GM21423 (cell line): Measurements from ENCODE around the gene CCSER1.
"Not testable (repeated sequence)": the region's sequence is repeated elsewhere in the genome, so short reads cannot be mapped to it uniquely, and the experiment has no call there.

Source experiments
- ATAC-seq: cut with Tn5 transposase; IDR thresholded peaks from one replicate; pipeline ENCODE4 v1.9.1; 2021; ENCODE audit warnings: mild to moderate bottlenecking, moderate library complexity; ENCODE audit not compliant: unreplicated experiment

The CCSER1 gene

GRCh38 chr4:91436556-91436955 is 1309.4 kb downstream of the CCSER1 start:
- no peak for ATAC-seq

GRCh38 chr4:91447168-91447567 is 1320.0 kb downstream of the CCSER1 start:
- ATAC-seq = no peak

GRCh38 chr4:91448668-91449330 is 1321.6 kb downstream of the CCSER1 start:
- no peak for ATAC-seq

- no peak for ATAC-seq
Measured at GRCh38 chr4:91454111-91454510, 1326.9 kb downstream of the CCSER1 start.

GRCh38 chr4:91462566-91462965 is 1335.4 kb downstream of the CCSER1 start:
- ATAC-seq = not testable (repeated sequence)

GRCh38 chr4:91470671-91471070 is 1343.5 kb downstream of the CCSER1 start:
- no peak for ATAC-seq

- ATAC-seq = no peak
Measured at GRCh38 chr4:91471280-91471679, 1344.1 kb downstream of the CCSER1 start.

GRCh38 chr4:91472046-91472445 is 1344.9 kb downstream of the CCSER1 start:
- no peak for ATAC-seq

- ATAC-seq = no peak
Measured at GRCh38 chr4:91485415-91485814, 1358.2 kb downstream of the CCSER1 start.

- no peak for ATAC-seq
Measured at GRCh38 chr4:91488946-91489345, 1361.8 kb downstream of the CCSER1 start.

GRCh38 chr4:91497892-91498291 is 1370.7 kb downstream of the CCSER1 start:
- no peak for ATAC-seq

- ATAC-seq = no peak
Measured at GRCh38 chr4:91502365-91502764, 1375.2 kb downstream of the CCSER1 start.

GRCh38 chr4:91513326-91513725 is 1386.1 kb downstream of the CCSER1 start:
- ATAC-seq = no peak

GRCh38 chr4:91519155-91519554 is 1392.0 kb downstream of the CCSER1 start:
- ATAC-seq = no peak

- no peak for ATAC-seq
Measured at GRCh38 chr4:91525621-91526020, 1398.4 kb downstream of the CCSER1 start.

- ATAC-seq = no peak
Measured at GRCh38 chr4:91527056-91527455, 1399.9 kb downstream of the CCSER1 start.

GRCh38 chr4:91567594-91567993 is 1440.4 kb downstream of the CCSER1 start:
- ATAC-seq = no peak

- no peak for ATAC-seq
Measured at GRCh38 chr4:91577864-91578263, 1450.7 kb downstream of the CCSER1 start.

- ATAC-seq = no peak
Measured at GRCh38 chr4:91590260-91590659, 1463.1 kb downstream of the CCSER1 start.

GRCh38 chr4:91592125-91592524 is 1464.9 kb downstream of the CCSER1 start:
- ATAC-seq = no peak

GRCh38 chr4:91596718-91597117 is 1469.5 kb downstream of the CCSER1 start:
- ATAC-seq = no peak

GRCh38 chr4:91598696-91599095 is 1471.5 kb downstream of the CCSER1 start:
- ATAC-seq = no peak

GRCh38 chr4:91600301-91600700 is 1473.1 kb downstream of the CCSER1 start:
- no peak for ATAC-seq
